GM12875 (cell line): Measurements from ENCODE around the gene GTF2IRD2.
A peak's percentile ranks its signal among the peaks of the same experiment; 100 is the strongest.
"Not testable (repeated sequence)": the region's sequence is repeated elsewhere in the genome, so short reads cannot be mapped to it uniquely, and the experiment has no call there.

Experiments
- H3K4me3 ChIP-seq: one replicate; pipeline ENCODE4 v1.5.1; 2011; ENCODE audit warnings: low read depth, low read length, control low read depth

GTF2IRD2 gene

GRCh38 chr7:74850833-74851721, at the start of gene GTF2IRD2:
Gene GTF2IRD2, minus strand, starts transcription at chr7:74851605. Its CDS starts 15,227 bp downstream, at chr7:74836378.
- H3K4me3 ChIP-seq = not testable (repeated sequence)

- H3K4me3 ChIP-seq = peak overlapping the region; percentile 60
These were observed 39.0 kb upstream of the GTF2IRD2 start for GRCh38 chr7:74890158-74891123.

DNA sequence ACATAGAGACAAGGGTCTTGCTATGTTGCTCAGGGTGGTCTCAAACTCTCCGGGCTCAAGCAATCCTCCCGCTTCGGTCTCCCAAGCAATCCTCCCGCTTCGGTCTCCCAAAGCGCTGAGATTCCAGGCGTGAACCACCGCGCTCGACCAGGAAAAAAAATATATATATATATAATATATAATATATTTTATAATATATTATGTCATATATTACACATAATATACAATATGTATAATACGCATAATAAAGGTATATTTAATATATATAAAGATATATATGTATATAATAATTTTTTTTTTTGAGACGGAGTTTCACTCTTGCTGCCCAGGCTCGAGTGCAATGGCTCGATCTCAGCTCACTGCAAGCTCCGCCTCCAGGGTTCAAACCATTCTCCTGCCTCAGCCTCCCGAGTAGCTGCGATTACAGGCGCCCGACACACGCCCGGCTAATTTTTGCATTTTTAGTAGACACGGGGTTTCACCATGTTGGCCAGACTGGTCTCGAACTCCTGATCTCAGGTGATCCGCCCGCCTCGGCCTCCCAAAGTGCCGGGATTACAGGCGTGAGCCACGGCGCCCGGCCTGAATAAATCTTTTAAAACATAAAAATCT, 38.2 kb upstream of the GTF2IRD2 start:
- not testable (repeated sequence) for H3K4me3 ChIP-seq

- H3K4me3 ChIP-seq = not testable (repeated sequence)
These were observed 33.9 kb upstream of the GTF2IRD2 start for GRCh38 chr7:74885295-74885694.

- not testable (repeated sequence) for H3K4me3 ChIP-seq
These were observed 30.7 kb upstream of the GTF2IRD2 start for GRCh38 chr7:74882110-74882509.

GRCh38 chr7:74874748-74875512, 23.5 kb upstream of the GTF2IRD2 start:
- H3K4me3 ChIP-seq = not testable (repeated sequence)

DNA sequence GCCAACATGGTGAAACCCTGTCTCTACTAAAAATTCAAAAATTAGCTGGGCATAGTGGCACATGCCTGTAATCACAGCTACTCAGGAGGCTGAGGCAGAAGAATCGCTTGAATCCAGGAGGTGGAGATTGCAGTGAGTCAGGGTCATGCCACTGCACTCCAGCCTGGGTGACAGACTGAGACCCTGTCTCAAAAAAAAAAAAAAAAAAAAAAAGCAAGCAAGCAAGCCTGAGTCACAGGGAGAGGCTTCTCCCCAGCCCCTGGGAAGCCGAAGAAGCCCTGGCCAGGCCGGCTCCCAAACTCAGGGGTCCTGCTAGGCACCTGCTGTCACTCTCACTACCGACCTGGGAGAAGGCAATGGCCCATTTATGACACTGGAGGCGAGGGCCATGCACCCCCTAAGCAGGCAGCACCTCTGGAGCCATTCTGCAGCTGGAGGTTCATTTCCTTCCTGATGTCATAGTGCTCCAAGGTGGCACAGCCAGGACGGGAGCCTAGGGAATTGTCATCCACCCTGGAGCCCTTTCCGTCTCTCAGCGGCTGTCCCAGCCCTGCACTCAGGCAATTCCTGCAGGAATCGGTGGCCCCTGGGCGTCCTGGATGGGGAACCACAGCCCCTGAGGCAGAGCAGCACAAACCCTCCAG, 22.8 kb upstream of the GTF2IRD2 start:
- not testable (repeated sequence) for H3K4me3 ChIP-seq

DNA sequence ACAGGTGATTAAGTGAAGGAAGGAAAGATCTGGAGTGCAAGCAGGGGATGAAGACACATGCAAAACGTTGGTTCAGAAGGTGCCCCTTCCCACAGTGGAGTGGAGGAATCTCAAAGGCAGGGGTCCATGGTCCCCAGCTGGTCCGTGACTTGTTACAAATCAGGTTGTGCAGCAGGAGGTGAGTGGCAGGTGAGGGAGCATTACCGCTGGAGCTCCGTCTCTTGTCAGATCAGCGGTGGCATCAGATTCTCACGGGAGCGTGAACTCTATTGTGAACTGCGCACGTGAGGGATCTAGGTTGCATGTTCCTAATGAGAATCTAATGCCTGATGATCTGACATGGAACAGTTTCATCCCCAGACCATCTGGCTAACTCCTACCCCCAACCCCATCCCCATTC, 21.1 kb upstream of the GTF2IRD2 start:
- H3K4me3 ChIP-seq = not testable (repeated sequence)

- not testable (repeated sequence) for H3K4me3 ChIP-seq
These were observed 14.4 kb upstream of the GTF2IRD2 start for GRCh38 chr7:74865777-74866176.

DNA sequence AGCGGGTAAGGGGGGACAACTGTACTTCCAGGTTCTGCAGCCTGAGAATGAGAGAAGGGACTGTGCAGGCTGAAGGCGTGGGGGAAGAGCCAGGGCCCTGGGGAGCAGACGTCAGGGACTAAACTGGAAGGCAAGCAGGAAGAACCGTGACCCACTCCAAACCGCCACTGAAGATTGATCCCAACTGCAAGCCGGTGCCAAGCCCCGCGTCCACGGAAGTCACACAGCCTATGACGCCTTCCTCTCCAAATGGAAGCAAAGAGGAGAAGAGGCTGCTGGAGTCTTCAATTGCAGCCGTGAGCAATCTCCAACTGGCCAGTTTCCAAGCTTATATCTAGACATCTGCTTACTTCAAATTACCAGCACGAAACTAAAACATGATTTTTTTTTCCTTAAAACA, 1.6 kb downstream of the GTF2IRD2 start:
- H3K4me3 ChIP-seq = not testable (repeated sequence)

DNA sequence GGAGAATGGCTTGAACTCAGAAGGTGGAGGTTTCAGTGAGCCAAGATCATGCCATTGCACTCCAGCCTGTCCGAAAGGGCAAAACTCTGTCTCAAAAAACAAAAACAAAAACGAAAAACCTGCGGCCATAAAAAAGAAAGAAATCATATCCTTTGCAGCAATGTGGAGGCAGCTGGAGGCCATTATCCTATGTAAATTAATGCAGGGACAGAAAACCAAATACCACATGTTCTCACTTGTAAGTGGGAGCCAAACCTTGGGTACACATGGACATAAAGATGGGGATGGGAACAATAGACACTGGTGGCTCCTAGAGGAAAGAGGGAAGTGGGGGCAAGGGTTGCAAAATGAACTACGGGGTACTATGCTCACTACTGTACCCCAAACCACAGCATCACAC, 21.0 kb downstream of the GTF2IRD2 start:
- H3K4me3 ChIP-seq = not testable (repeated sequence)

DNA sequence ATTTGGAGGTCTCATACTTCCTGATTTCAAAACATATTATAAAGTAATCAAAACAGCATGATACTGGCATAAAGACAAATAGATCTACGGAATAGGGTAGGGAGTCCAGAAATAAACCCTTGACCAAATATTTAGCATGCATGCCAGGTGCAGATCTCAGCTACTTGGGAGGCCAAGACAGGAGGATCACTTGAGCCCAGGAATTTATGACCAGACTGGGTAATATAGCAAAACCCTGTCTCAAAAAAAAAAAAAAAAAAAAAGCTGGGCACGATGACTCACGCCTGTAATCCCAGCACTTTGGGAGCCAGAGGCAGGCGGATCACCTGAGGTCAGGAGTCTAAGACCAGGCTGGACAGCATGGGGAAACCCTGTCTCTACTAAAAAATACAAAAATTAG, 21.4 kb downstream of the GTF2IRD2 start:
- H3K4me3 ChIP-seq = not testable (repeated sequence)

DNA sequence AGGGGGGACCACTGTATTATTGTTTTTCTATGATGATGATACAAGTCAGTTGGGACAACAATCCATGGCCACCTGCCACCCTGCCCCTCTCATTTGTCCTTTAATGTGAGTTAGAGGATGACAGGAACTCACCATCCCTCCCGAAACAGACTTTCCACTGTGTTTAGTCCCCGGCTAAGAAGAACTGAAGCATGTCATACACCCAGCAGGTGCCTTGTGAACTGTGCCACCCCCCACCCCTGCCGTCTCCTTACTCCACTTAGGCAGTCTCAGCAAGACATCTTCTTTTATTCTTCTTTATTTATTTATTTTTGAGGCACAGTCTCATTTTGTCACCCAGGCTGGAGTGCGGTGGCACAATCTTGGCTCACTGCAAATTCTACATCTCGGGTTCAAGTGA, 30.1 kb downstream of the GTF2IRD2 start:
- not testable (repeated sequence) for H3K4me3 ChIP-seq

DNA sequence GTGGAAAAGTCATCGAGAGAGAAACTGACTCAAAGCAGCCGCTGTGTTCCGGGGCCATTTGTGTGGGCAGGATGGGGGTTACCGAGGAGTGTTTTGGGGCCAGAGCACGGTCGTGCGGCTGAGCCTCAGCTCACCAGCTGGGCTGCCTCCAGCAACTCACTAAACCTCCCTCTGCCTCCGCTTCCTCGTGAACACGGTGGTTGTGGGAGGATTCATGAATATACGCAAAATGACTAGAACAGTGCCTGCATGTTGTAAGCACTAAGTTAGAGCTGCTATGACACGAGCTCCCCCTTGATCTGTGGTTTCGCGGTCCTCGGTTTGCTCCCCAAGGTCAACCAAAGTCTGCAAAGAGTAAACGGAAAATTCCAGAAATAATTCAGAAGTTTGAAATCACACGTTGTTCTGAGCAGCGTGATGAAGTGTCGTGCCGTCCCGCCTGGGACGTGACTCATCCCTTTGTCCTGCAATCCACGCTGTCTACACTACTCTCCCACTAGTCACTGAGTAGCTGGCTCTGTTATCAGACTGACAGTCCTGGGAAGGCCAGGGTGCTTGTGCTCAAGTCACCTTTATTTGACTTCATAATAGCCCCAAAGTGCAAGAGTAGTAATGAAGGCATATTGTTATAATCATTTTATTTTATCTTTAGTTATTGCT, 31.1 kb downstream of the GTF2IRD2 start:
- H3K4me3 ChIP-seq = not testable (repeated sequence)

DNA sequence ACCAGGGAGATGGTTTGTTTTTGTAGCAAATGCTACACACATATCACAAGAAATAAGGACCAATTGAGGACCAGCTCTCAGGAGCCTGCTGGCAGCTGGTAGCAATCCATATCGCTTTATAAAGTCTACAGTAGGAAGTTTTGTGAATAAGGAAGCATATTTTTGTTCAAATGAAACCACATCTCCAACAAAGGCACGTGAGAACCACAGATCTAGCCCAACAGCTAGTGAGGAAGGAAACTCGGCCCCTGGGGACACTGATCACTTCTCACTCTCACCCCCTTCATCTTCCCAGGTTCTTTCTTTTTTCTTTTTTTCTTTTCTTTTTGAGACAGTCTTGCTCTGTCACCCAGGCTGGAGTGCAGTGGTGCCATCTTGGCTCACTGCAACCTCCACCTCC, 35.5 kb downstream of the GTF2IRD2 start:
- H3K4me3 ChIP-seq = not testable (repeated sequence)

GRCh38 chr7:74798644-74799043, 52.8 kb downstream of the GTF2IRD2 start:
- H3K4me3 ChIP-seq = not testable (repeated sequence)

GRCh38 chr7:74797848-74798622, 53.4 kb downstream of the GTF2IRD2 start:
- not testable (repeated sequence) for H3K4me3 ChIP-seq

GRCh38 chr7:74789200-74789736, 62.1 kb downstream of the GTF2IRD2 start:
- not testable (repeated sequence) for H3K4me3 ChIP-seq
